Anterior cingulate cortex (tissue), 58 donors: Measurements from ENCODE around the gene AIG1.
"Not testable (repeated sequence)": the region's sequence is repeated elsewhere in the genome, so short reads cannot be mapped to it uniquely, and the experiment has no call there.

Experiments
- DNase-seq, 58 donors: peaks; one replicate each; lab custom pipeline; 2025; lab: John Stamatoyannopoulos, UW

The AIG1 gene

GRCh38 chr6:143123081-143123480 is 62.4 kb downstream of the AIG1 start:
- no peak for DNase-seq

GRCh38 chr6:143123941-143124340 is 63.3 kb downstream of the AIG1 start:
- no peak for DNase-seq

- no peak for DNase-seq
Observed at GRCh38 chr6:143125455-143125854, 64.8 kb downstream of the AIG1 start.

- no peak for DNase-seq
Observed at GRCh38 chr6:143125864-143126573, 65.3 kb downstream of the AIG1 start.

- DNase-seq: no peak
Observed at GRCh38 chr6:143126574-143126941, 65.9 kb downstream of the AIG1 start.

GRCh38 chr6:143127941-143128680 is 67.4 kb downstream of the AIG1 start:
- DNase-seq: no peak

GRCh38 chr6:143128681-143129015 is 68.0 kb downstream of the AIG1 start:
- no peak for DNase-seq

GRCh38 chr6:143130928-143131327 is 70.2 kb downstream of the AIG1 start:
- no peak for DNase-seq

- DNase-seq: no peak
Observed at GRCh38 chr6:143135325-143135724, 74.6 kb downstream of the AIG1 start.

- DNase-seq: no peak
Observed at GRCh38 chr6:143135797-143136561, 75.3 kb downstream of the AIG1 start.

GRCh38 chr6:143136647-143137046 is 76.0 kb downstream of the AIG1 start:
- no peak for DNase-seq

- peak in 1 of 58 donors; percentile 17 for DNase-seq
Observed at GRCh38 chr6:143139239-143139784, 78.6 kb downstream of the AIG1 start.

GRCh38 chr6:143139884-143140283 is 79.2 kb downstream of the AIG1 start:
- not testable (repeated sequence) for DNase-seq

- DNase-seq: no peak
Observed at GRCh38 chr6:143140767-143141166, 80.1 kb downstream of the AIG1 start.

- no peak for DNase-seq
Observed at GRCh38 chr6:143141442-143141841, 80.8 kb downstream of the AIG1 start.

GRCh38 chr6:143146186-143146851 is 85.6 kb downstream of the AIG1 start:
- no peak for DNase-seq

- DNase-seq: no peak
Observed at GRCh38 chr6:143149771-143150170, 89.1 kb downstream of the AIG1 start.

- DNase-seq: no peak
Observed at GRCh38 chr6:143150281-143150680, 89.6 kb downstream of the AIG1 start.

GRCh38 chr6:143151381-143151780 is 90.7 kb downstream of the AIG1 start:
- DNase-seq: no peak

- DNase-seq: no peak
Observed at GRCh38 chr6:143155681-143156080, 95.0 kb downstream of the AIG1 start.

GRCh38 chr6:143157131-143157530 is 96.4 kb downstream of the AIG1 start:
- no peak for DNase-seq
